GM19468 (cell line): ENCODE data around the gene TRAPPC4.
A peak's percentile ranks its signal among the peaks of the same experiment; 100 is the strongest.
"Not testable (repeated sequence)": the region's sequence is repeated elsewhere in the genome, so short reads cannot be mapped to it uniquely, and the experiment has no call there.

Experiments used
- ATAC-seq: cut with Tn5 transposase; IDR thresholded peaks from one replicate; pipeline ENCODE4 v1.9.1; 2021; ENCODE audit warnings: mild to moderate bottlenecking, moderate library complexity, moderate number of reproducible peaks; ENCODE audit not compliant: unreplicated experiment; ENCODE audit errors: extremely low read depth

TRAPPC4 gene

DNA sequence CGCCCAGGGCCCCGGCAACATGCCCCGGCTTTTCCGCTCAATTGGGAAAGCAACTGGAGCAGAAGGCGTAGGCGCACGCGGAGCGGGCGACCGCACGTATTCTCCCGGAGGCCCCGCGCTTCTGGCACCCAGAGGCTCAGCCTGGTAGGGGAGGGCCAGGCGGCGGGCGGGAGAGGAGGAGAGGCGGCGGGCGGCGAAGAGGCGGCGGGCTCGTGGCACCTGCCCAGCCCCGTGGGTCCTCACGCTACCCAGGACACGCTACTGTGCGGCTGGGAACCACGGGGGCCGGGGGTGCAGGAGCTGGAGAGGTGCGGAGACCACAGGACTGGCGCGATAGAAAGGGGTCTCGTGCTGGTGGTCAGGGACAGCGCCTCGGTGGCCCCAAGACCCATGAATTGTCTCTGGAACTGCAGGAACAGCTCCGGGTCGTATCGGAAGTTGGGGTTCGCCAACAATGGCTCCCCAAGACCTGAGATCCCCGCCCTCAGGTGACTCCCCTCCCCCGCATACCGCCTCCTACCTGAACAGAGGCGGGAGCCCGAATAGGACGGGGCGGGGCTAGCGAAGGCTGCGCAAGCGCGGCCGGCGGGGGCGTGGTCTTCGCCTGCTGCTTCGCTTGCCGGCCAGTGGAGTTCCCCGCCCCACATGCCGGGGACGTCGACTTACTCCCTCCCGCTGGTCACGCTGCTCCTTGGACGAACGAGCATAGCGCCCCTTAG lies 11.9 kb downstream of the TRAPPC4 start, which contains the start of gene SLC37A4:
SLC37A4 (minus strand) TSS at position 549 of the 719 bp plus-strand sequence.
- ATAC-seq = peak; percentile 96

DNA sequence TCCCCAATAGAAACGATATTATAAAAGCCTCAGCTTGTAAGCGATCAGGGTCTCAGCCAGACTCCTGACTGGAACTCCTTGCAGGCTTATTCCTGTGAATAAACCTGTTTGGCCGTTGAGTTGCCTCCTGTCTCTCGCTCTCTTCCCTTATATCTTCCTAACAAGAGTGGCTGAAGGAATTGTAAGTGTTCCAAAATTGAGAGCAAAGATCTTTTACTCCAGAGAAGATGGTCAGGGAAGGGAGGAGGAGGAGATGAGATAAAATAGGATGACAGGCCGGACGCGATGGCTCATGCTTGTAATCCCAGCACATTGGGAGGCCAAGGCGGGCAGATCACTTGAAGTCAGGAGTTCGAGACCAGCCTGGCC lies 13.3 kb downstream of the TRAPPC4 start:
- ATAC-seq = no peak

DNA sequence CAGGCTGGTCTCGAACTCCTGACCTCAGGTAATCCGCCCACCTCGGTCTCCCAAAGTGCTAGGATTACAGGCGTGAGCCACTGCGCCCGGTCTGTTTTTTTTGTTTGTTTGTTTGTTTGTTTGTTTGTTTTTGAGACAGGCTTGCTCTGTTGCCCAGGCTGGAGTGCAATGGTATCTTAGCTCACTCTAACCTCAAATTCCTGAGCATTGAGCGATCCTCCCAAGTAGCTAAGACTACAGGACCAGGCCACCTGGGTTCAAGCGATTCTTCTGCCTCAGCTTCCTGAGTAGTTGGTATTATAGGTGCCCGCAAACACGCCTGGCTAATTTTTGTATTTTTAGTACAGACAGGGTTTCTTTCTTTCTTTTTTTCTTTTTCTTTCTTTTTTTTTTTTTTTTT lies 14.9 kb downstream of the TRAPPC4 start:
- ATAC-seq = not testable (repeated sequence)

DNA sequence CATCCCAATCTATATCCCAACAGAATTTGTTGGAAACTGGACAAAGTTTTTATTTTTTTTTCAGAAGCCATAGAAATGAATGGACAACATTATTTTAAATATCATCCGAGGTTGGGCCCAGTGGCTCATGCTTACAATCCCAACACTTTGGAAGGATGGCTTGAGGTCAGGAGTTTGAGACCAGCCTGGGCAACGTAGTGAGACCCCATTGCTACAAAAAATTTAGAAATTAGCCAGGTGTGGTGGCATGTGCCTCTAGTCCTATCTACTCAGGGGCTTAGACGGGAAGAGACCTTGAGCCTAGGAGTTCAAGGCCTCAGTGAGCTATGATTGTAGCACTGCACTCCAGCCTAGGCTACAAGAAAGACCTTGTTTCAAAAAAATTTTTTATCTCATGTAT lies 16.2 kb downstream of the TRAPPC4 start:
- ATAC-seq = no peak

DNA sequence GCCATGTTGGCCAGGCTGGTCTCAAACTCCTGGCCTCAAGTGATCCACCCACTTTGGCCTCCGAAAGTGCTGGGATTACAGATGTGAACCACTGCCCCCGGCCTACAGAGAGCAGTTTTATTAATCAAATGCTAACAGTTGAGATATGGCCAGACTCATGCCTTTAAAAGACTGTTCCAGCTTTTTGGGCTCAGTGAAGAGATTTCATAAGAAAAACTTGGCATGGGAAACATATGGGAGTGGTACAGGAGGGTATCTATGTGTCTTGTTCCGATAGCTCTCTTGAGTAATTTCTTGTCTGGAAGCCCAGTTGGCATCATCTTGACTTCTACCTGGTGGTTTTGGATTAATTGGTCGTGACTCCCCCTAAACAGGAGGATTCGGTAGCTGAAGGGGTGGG lies 20.3 kb downstream of the TRAPPC4 start:
- ATAC-seq = no peak

DNA sequence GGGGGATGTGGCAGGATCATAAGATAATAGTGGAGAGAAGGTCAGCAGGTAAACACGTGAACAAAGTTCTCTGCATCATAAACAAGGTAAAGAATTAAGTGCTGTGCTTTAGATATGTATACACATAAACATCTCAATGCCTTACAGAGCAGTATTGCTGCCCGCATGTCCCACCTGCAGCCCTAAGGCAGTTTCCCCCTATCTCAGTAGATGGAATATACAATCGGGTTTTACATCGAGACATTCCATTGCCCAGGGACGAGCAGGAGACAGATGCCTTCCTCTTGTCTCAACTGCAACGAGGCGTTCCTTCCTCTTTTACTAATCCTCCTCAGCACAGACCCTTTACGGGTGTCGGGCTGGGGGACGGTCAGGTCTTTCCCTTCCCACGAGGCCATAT lies 20.9 kb downstream of the TRAPPC4 start:
- ATAC-seq = not testable (repeated sequence)

DNA sequence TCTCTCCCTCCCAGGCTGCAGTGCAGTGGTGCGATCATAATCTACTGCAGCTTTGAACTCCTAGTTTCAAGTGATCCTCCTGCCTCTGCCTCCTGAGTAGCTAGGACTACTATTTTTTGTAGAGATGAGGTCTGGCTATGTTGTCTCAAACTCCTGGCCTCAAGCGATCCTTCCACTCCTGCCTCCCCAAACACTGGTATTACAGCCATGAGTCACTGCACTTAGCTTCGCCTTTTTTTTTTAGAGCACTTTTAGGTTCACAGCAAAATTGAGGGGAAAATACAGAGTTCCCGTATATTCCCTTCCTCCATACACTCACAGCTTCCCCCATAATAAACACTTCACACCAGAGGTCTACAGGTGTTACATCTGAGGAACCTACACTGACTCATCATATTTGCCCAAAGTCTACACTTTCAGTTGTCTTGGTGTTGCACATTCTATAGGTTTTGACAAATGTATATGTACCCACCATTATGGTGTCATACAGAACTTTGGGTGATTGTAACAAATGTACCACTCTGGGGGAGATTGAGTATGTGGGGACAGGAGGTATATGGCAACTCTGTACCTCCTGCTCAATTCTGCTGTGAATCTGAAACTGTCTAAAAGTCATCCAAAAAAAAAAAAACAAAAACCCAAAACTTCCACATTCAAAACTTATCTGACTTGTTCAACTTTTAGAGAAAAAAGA lies 23.4 kb downstream of the TRAPPC4 start:
- ATAC-seq = no peak

DNA sequence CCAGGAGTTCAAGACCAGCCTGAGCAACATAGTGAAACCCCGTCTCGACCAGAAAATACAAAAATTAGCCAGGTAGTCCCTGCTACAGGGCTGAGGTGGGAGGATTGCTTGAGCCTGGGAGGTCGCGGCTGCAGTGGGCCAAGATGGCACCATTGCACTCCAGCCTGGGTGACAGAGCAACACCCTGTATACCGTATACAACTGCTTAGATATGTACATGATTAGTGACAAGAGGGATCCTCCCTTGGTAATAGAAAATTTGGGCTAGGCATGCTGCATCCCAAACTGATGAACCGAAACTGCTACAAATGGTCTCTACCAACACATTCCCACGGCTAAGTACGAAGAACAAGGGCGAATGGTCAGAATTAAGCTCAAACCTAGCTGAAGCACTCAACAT lies 24.4 kb downstream of the TRAPPC4 start:
- ATAC-seq = no peak

DNA sequence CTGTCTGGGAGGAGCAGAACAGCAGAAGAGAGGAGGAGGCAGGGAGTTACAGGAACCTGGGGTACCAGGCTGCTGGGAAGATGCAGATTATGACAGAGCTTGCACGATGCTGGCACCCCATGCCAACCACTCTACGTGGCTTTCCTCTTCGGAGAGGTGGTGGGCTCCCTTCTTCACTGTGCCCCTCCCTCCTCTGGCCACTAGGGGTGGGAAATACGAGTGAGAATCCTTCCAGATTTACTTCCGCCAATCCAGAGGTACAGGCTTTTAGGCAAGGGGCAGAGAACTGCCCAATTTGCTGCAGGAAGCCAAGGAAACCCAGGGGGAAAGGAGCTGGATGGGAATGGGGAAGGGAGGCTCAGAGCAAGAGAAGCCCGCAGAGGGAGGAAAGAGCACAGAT lies 26.1 kb downstream of the TRAPPC4 start:
- ATAC-seq = no peak

DNA sequence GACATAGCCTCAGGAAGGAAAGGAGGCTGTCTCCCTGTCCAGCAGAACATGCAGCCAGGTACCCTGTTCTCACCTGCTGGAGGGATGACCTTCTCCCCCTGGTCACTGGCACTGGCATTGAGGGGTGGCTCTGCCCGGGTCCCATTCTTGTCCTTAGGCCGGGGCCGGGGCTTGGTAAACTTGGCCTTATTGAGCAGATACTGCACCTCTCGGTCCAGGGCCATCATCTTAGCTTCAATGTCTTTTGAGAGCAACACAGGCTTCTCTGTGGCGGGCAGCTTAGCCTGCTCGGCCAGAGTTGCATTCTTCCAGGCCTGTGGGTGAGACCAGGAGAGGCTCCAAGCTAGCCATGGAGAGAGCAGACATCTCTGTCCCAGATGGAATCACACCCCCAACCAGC lies 27.9 kb downstream of the TRAPPC4 start:
- no peak for ATAC-seq

DNA sequence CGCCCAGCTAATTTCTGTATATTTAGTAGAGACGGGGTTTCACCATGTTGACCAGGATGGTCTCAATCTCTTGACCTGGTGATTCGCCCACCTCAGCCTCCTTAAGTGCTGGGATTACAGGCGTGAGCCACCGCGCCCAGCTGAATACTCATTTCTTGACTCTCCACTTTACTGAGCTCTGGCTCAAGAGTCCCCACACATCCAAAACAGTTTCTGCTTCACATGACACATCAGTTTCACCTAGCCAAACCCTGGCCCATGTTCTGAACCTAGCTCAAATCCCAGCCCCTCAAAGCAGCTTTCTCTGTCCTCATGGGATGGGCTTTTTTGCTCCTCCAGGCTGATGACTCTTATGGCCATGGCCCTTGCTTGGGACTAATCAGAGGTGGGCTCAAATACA lies 28.6 kb downstream of the TRAPPC4 start:
- no peak for ATAC-seq

DNA sequence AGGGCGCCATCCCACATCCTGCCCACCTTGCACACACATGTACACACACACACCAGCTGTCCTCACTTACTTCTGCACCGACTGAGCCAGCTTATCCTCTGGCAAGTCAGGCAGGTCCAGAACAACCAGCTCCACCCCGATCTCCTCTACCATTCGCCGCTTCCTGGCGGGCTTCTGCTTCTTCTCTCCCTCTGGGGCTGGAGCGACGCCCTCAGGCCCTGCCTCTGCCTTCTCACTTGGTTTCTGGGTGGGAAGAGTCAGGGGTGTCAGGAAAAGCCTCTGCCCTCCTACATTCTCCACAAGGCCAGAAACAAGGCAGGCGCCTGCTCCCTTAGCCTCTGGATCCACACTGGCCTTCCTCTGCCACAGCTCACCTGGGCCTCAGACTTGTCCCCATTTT lies 30.1 kb downstream of the TRAPPC4 start:
- ATAC-seq = no peak

DNA sequence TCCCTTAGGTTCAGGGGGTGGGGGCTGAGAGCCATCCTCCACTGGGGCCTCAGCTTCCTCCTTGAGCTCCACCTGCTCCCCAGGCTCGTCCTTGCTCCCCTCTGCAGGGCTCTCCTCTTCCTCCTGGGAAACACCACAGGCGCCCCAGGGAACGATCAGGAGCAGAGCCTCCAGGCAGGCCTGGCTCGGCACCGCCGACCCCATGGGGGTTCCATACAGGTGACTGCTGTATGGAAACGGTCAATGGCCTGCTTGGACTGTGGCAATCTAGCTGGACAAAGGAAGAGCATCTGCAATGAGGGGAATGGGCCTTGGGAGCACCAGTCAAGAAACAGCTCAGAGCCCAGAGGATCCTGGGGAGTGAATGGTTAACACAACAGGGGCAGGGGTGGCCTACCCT lies 30.5 kb downstream of the TRAPPC4 start:
- no peak for ATAC-seq

DNA sequence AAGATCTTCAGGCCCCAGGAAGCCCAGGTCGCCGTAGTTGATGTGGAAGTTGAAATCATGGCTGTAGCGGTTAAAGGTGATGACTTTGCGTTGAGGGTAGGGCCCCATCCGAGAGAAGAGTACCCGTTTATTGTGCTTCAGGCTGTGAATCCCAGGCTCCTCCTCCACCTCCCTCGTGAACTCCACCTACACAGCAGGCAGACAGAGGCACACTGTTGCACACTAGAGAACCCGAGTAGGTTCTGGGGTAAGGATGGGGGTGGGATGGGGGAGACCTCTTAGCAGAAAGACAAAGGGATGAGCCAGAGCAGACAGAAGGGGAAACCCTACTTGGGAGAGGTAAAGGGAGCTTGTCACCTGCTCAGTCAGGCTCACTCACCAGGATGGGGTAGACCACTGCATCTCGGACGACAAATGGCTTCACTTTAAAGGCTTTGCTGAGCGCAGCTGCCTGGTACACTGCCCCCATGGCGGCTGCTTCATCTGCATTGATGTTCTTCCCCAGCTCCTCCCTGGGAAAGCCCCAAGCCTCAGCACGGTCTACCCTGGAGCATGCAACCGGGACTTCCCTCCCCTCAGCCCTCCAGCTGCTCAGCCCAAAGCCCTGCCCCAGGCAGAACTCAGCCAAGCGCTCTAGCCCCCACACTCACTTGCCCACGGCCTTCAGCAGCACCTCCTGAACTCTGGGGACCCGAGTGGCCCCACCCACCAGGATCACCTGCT lies 33.0 kb downstream of the TRAPPC4 start:
- no peak for ATAC-seq

DNA sequence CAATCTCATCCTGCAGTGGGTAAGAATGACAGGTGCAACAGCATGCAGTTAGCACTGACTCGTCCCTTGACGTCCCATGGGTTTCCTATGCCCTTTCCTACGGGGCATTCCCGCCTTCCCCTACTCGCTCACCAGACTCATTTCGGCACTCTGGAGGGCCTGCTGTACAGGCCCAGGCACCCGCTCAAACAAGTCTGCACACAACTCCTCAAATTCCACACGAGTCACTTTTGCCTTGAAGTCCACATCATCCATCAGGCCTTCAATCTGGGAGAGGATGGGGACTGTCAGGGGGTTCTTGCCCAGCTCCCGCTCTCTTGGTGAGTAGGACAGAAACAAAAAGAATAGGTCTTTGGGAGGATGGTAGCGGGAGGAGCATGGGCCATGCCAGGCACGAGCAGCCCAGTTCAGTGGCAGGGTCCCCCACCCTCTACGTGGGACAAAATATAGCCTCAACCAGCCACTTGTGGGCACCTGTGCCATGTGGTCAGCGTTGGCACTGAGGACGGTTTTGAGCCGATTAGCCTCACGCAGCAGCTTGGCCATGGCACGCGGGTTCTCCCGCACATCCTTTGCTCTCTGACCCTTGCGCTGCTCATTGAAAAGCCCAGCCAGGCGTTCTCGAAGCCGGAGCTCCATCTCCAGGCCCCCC lies 33.7 kb downstream of the TRAPPC4 start:
- no peak for ATAC-seq

DNA sequence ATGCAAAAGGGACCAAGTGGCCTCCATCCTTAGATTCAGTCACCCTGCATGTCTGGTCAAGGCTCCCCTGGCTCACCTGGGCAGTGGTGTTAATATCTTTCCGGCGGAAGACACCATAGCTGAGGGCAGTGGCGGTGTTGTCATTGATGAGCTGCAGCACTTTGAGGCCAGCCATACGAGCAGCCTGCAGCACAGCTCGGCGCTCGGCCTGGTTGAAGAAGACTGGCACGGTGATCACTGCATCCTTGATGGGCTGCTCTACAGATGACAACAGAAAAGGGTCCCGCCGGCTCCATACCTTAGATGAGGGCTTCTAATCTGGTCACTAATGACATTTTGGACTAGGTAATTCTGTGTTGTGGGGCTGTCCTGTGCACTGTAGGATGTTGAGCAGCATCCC lies 35.9 kb downstream of the TRAPPC4 start:
- no peak for ATAC-seq

DNA sequence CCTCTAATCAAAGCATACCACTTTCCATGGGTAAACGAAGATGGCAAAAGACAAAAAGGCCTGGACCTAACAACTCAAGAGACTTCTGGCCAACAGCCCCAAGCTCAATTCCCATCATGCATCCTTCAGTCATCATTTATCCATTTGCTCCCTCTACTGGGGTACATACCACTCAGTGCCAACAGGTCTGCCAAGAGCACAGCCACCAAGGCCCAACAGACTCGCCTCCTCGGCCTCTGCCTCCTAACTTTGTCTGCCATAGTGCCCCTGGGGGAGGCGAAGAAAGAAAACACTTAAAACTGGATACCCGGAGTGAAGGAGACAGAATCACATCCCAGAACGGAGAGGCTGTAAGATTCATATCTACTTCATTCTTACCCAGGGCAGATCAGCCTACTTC lies 37.3 kb downstream of the TRAPPC4 start:
- ATAC-seq = no peak

DNA sequence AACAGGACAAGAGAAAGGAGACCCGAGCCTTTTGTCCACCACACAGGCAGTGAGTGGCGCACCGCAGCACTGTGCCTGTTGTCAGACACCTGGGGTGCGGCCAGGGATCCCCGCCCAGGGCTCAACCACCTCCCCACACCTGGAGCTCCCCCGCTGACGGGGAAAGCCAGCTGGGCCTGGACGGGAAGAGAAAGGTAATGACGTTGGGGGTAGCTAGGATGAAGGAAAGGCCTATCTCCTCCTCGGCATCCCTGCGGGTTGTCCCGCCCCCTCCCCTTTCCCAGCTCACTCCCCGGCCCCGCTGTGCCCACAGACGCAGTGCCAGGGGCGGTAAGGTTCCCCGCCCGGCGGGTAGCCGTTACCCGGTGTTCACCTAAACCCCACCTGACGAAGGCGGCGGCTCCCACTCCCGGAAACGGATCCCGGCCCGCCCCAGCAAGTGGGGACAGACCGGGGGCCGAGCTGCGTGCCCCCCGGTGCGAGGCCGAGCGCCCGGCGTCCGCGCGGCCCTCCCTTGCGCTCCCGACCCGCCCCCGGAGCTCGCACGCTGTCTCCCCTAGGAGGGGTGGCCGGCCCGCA lies 37.9 kb downstream of the TRAPPC4 start:
- peak; percentile 2 for ATAC-seq

DNA sequence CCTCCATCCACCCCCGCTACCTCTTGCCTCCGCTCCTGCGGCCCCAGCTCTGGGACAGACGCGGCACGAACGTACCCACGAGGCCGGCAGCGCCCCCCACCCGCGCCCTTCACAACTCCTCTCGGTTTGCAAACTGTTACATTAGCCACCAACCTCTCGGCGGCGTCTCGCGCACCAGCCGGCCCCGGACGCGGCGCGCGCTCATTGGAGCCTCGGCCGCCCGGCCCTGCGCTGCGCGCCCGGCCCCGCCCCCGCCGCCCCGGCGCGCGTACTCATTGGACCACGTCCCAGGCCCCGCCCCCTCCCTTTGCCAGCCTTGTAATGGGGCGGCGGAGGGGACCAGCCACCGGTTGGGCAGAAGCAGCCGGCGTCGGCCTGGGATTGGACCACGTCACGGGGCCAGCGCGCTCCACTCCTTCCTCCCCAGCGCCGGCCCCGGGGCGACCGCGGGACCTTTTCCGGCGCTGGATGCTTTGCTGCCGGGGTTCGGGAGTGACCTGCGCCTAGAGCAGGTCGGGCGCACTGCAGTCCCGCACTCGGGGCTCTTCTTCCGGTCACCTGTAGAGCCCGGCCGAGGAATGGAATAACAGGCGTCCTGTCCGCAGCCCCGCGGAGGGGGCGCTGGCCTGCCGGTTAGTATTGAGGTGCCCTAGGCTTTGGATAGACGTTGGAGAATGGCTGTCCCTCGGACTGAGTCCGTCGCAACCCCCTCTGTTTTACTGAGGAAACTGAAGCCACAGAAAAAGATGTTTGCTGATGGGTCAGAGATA lies 38.6 kb downstream of the TRAPPC4 start, which contains the start of gene HYOU1:
HYOU1 (minus strand) TSS at position 206 of the 770 bp plus-strand sequence. CDS start 1,045 bp downstream, outside the sequence.
- ATAC-seq = peak; percentile 92

DNA sequence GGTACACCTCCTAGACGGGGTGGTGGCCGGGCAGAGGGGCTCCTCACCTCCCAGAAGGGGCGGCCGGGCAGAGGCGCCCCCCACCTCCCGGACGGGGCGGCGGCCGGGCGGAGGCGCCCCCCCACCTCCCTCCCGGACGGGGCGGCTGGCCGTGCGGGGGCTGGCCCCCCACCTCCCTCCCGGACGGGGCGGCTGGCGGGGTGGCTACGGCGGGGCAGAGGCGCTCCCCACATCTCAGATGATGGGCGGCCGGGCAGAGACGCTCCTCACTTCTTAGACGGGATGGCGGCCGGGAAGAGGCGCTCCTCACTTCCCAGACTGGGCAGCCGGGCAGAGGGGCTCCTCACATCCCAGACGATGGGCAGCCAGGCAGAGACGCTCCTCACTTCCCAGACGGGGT lies 40.6 kb downstream of the TRAPPC4 start:
- not testable (repeated sequence) for ATAC-seq
